HUES64 (cell line): ENCODE results near the gene RUVBL1. TPM values are rescaled to one million over a fixed set of nuclear protein-coding genes. Genes with fewer than 3 reads are reported as not detected.

Experiments
- H3K27ac ChIP-seq: 2 replicates; pipeline ENCODE4 v1.7.0; 2013; ENCODE audit warnings: low read depth, low read length, inconsistent platforms
- H3K27me3 ChIP-seq: 2 replicates; pipeline ENCODE4 v1.6.1; 2013; ENCODE audit warnings: mild to moderate bottlenecking, low read length; ENCODE audit not compliant: insufficient read depth
- H3K36me3 ChIP-seq: 2 replicates; pipeline ENCODE4 v1.6.1; 2013; ENCODE audit warnings: mild to moderate bottlenecking, low read length; ENCODE audit not compliant: insufficient read depth
- H3K4me1 ChIP-seq: 2 replicates; pipeline ENCODE4 v1.6.1; 2013; ENCODE audit warnings: mild to moderate bottlenecking, low read length, moderate library complexity; ENCODE audit not compliant: insufficient read depth
- H3K4me3 ChIP-seq: 2 replicates; pipeline ENCODE4 v1.5.1; 2013; ENCODE audit warnings: mild to moderate bottlenecking, low read length, moderate library complexity
- H3K9ac ChIP-seq: 2 replicates; pipeline ENCODE4 v1.6.1; 2013; ENCODE audit warnings: mild to moderate bottlenecking, low read depth, low read length
- H3K9me3 ChIP-seq: 2 replicates; pipeline ENCODE4 v1.6.1; 2013; ENCODE audit warnings: low read depth, low read length; ENCODE audit not compliant: insufficient read depth
- WGBS: fragments of 150-250, 120-280 bp; methylation state at CpG from one replicate; pipeline ENCODE4 v1.1.7; 2013; ENCODE audit warnings: missing lambda C conversion rate; 5-methylcytosine and 5-hydroxymethylcytosine counted together
- polyA plus RNA-seq, 2 experiments: library from polyadenylated mRNA; stranded (reverse); fragments of 50-300 nt; gene quantifications; one replicate each; pipeline ENCODE4 v1.2.3, GENCODE V29; 2013

RUVBL1 gene
- 117 TPM for polyA plus RNA-seq (2013, experiment 1 of 2)
- 127 TPM for polyA plus RNA-seq (2013, experiment 2 of 2)

- no peaks in the 10 kb centered on the region for H3K9me3 ChIP-seq
- peaks cover 7% of the 10 kb centered on the region; the same call in 1 of the 2 replicates for H3K27me3 ChIP-seq
- peak within 1 kb of the TSS; percentile 94 for H3K27ac ChIP-seq
- H3K4me3 ChIP-seq, result peak within 1 kb of the TSS; percentile 91
- peaks cover 6% of the 10 kb centered on the region; the same call in 1 of the 2 replicates for H3K4me1 ChIP-seq
- peaks cover 6% of the 10 kb centered on the region for H3K36me3 ChIP-seq
- 4% methylated on average over 47 of the region's 47 CpGs for whole genome bisulfite sequencing
- H3K9ac ChIP-seq, result peak within 1 kb of the TSS; percentile 98
Observed at GRCh38 chr3:128123538-128124368, at the start of gene RUVBL1. RUVBL1 (minus strand) TSS chr3:128123812; CDS start chr3:128123724, 88 bp downstream.

GRCh38 chr3:128173200-128173599 is 49.6 kb upstream of the RUVBL1 start:
- WGBS, result 95% methylated on average over 8 of the region's 8 CpGs
- Histone ChIP-seq H3K27ac (no peak overlapping the region), H3K36me3 (no peaks in the 10 kb centered on the region), H3K9ac (no peak overlapping the region), H3K4me3 (no peak overlapping the region), H3K27me3 (no peaks in the 10 kb centered on the region), H3K4me1 (peaks cover 26% of the 10 kb centered on the region), H3K9me3 (no peaks in the 10 kb centered on the region)

- H3K9ac ChIP-seq, result no peak overlapping the region
- WGBS, result 78% methylated on average over 5 of the region's 5 CpGs
Observed at GRCh38 chr3:128170866-128171516, 47.4 kb upstream of the RUVBL1 start.

GRCh38 chr3:128168836-128169235 is 45.2 kb upstream of the RUVBL1 start:
- Histone ChIP-seq H3K27ac (no peak overlapping the region), H3K4me1 (peaks cover 13% of the 10 kb centered on the region; the same call in 1 of the 2 replicates), H3K9ac (no peak overlapping the region), H3K27me3 (no peaks in the 10 kb centered on the region), H3K36me3 (no peaks in the 10 kb centered on the region), H3K9me3 (no peaks in the 10 kb centered on the region), H3K4me3 (no peak overlapping the region)
- WGBS, result 96% methylated on average over 4 of the region's 4 CpGs

More at GRCh38 chr3:128170866-128171516, 47.4 kb upstream of the RUVBL1 start:
- H3K27ac ChIP-seq, result no peak overlapping the region
- H3K36me3 ChIP-seq, result no peaks in the 10 kb centered on the region
- no peaks in the 10 kb centered on the region for H3K9me3 ChIP-seq
- H3K27me3 ChIP-seq, result no peaks in the 10 kb centered on the region
- H3K4me3 ChIP-seq, result no peak overlapping the region
- peaks cover 23% of the 10 kb centered on the region for H3K4me1 ChIP-seq

- no peaks in the 10 kb centered on the region for H3K9me3 ChIP-seq
- H3K4me1 ChIP-seq, result peaks cover 13% of the 10 kb centered on the region; the same call in 1 of the 2 replicates
- H3K36me3 ChIP-seq, result no peaks in the 10 kb centered on the region
- no peaks in the 10 kb centered on the region for H3K27me3 ChIP-seq
- peak overlapping the region; percentile 3; the same call in 1 of the 2 replicates for H3K9ac ChIP-seq
- H3K27ac ChIP-seq, result no peak overlapping the region
- H3K4me3 ChIP-seq, result no peak overlapping the region
- WGBS, result 40% methylated on average over 5 of the region's 5 CpGs
Observed at GRCh38 chr3:128167973-128168674, 44.5 kb upstream of the RUVBL1 start.

GRCh38 chr3:128167646-128167972 is 44.0 kb upstream of the RUVBL1 start:
- Histone ChIP-seq H3K27me3 (no peaks in the 10 kb centered on the region), H3K4me3 (no peak overlapping the region)

GRCh38 chr3:128166971-128167453 is 43.4 kb upstream of the RUVBL1 start:
- H3K4me1 ChIP-seq, result peaks cover 13% of the 10 kb centered on the region; the same call in 1 of the 2 replicates
- no peak overlapping the region for H3K4me3 ChIP-seq
- WGBS, result 89% methylated on average over 5 of the region's 5 CpGs
- no peak overlapping the region for H3K27ac ChIP-seq
- no peaks in the 10 kb centered on the region for H3K9me3 ChIP-seq
- H3K36me3 ChIP-seq, result no peaks in the 10 kb centered on the region
- H3K9ac ChIP-seq, result no peak overlapping the region
- no peaks in the 10 kb centered on the region for H3K27me3 ChIP-seq

More at GRCh38 chr3:128167646-128167972, 44.0 kb upstream of the RUVBL1 start:
- WGBS, result 87% methylated on average over 8 of the region's 8 CpGs
- Histone ChIP-seq H3K9me3 (no peaks in the 10 kb centered on the region), H3K4me1 (peaks cover 13% of the 10 kb centered on the region; the same call in 1 of the 2 replicates), H3K27ac (no peak overlapping the region), H3K9ac (0 out of 2 replicates have a peak overlapping the region, but pooled peaks have one; percentile 3), H3K36me3 (no peaks in the 10 kb centered on the region)

GRCh38 chr3:128163432-128163831 is 39.8 kb upstream of the RUVBL1 start:
- Histone ChIP-seq H3K27ac (no peak overlapping the region), H3K4me1 (peaks cover 10% of the 10 kb centered on the region; the same call in 1 of the 2 replicates), H3K36me3 (0 out of 2 replicates have a peak, but pooled peaks cover 1% of the 10 kb centered on the region), H3K9ac (no peak overlapping the region), H3K9me3 (no peaks in the 10 kb centered on the region), H3K4me3 (no peak overlapping the region), H3K27me3 (no peaks in the 10 kb centered on the region)
- 93% methylated on average over 5 of the region's 5 CpGs for WGBS

GRCh38 chr3:128160661-128161060 is 37.0 kb upstream of the RUVBL1 start:
- Histone ChIP-seq H3K27ac (no peak overlapping the region), H3K4me3 (no peak overlapping the region), H3K9me3 (no peaks in the 10 kb centered on the region), H3K27me3 (no peaks in the 10 kb centered on the region), H3K4me1 (no peaks in the 10 kb centered on the region), H3K9ac (no peak overlapping the region), H3K36me3 (peaks cover 20% of the 10 kb centered on the region; the same call in 1 of the 2 replicates)
- 95% methylated on average over 5 of the region's 5 CpGs for WGBS

GRCh38 chr3:128155616-128156360 is 32.2 kb upstream of the RUVBL1 start:
- Histone ChIP-seq H3K27me3 (peaks cover 9% of the 10 kb centered on the region), H3K4me3 (no peak overlapping the region)
- WGBS, result 96% methylated on average over 3 of the region's 3 CpGs

More at GRCh38 chr3:128155616-128156360, 32.2 kb upstream of the RUVBL1 start:
- Histone ChIP-seq H3K9me3 (no peaks in the 10 kb centered on the region), H3K4me1 (no peaks in the 10 kb centered on the region), H3K9ac (no peak overlapping the region), H3K36me3 (peaks cover 20% of the 10 kb centered on the region; the same call in 1 of the 2 replicates), H3K27ac (no peak overlapping the region)
